ENCODE results near the gene MARK2.

Gene MARK2

GRCh38 chr11:63831326-63831725 lies 7.6 kb upstream of the MARK2 start:
- no peak for DNase-seq

- DNase-seq: no peak
These were observed 6.6 kb upstream of the MARK2 start for GRCh38 chr11:63832336-63832735.

- DNase-seq: no peak
These were observed 5.9 kb upstream of the MARK2 start for GRCh38 chr11:63833048-63833447.

- DNase-seq: no peak
These were observed 4.3 kb upstream of the MARK2 start for GRCh38 chr11:63834535-63835157.

- no peak for DNase-seq
These were observed 3.8 kb upstream of the MARK2 start for GRCh38 chr11:63835158-63835545.

- DNase-seq: peak; percentile 76 to 84
These were observed 1.8 kb upstream of the MARK2 start for GRCh38 chr11:63837027-63837688.

GRCh38 chr11:63837739-63838138 lies 1.2 kb upstream of the MARK2 start:
- DNase-seq: peak in 1 of 2 donors; percentile 15

GRCh38 chr11:63838150-63838677 lies 696 bp upstream of the MARK2 start:
- DNase-seq: no peak

- DNase-seq: peak in 1 of 2 donors; percentile 27
These were observed 822 bp downstream of the MARK2 start for GRCh38 chr11:63839508-63840355.

GRCh38 chr11:63840356-63841060 lies 1.6 kb downstream of the MARK2 start:
- no peak for DNase-seq

GRCh38 chr11:63841554-63841953 lies 2.6 kb downstream of the MARK2 start:
- DNase-seq: no peak

GRCh38 chr11:63843041-63843440 lies 4.1 kb downstream of the MARK2 start:
- no peak for DNase-seq

GRCh38 chr11:63844836-63845235 lies 5.9 kb downstream of the MARK2 start:
- DNase-seq: no peak

GRCh38 chr11:63845303-63845702 lies 6.4 kb downstream of the MARK2 start:
- DNase-seq: peak in 1 of 2 donors; percentile 20

- DNase-seq: no peak
These were observed 7.0 kb downstream of the MARK2 start for GRCh38 chr11:63845911-63846310.

- no peak for DNase-seq
These were observed 8.0 kb downstream of the MARK2 start for GRCh38 chr11:63846897-63847296.

- DNase-seq: no peak
These were observed 8.5 kb downstream of the MARK2 start for GRCh38 chr11:63847363-63847762.

GRCh38 chr11:63849691-63850090 lies 10.8 kb downstream of the MARK2 start:
- DNase-seq: no peak

- DNase-seq: no peak
These were observed 12.0 kb downstream of the MARK2 start for GRCh38 chr11:63850920-63851319.

- no peak for DNase-seq
These were observed 12.5 kb downstream of the MARK2 start for GRCh38 chr11:63851364-63851763.

GRCh38 chr11:63853476-63853875 lies 14.6 kb downstream of the MARK2 start:
- no peak for DNase-seq

- DNase-seq: no peak
These were observed 15.8 kb downstream of the MARK2 start for GRCh38 chr11:63854696-63855095.

- no peak for DNase-seq
These were observed 17.1 kb downstream of the MARK2 start for GRCh38 chr11:63855975-63856374.

Measured in CD4-positive, alpha-beta T cell treated with Interleukin-4 for 1 hour (primary cell).